Measurements from ENCODE around the gene CPLX3.
A peak's percentile ranks its signal among the peaks of the same experiment; 100 is the strongest.

The CPLX3 gene

DNA sequence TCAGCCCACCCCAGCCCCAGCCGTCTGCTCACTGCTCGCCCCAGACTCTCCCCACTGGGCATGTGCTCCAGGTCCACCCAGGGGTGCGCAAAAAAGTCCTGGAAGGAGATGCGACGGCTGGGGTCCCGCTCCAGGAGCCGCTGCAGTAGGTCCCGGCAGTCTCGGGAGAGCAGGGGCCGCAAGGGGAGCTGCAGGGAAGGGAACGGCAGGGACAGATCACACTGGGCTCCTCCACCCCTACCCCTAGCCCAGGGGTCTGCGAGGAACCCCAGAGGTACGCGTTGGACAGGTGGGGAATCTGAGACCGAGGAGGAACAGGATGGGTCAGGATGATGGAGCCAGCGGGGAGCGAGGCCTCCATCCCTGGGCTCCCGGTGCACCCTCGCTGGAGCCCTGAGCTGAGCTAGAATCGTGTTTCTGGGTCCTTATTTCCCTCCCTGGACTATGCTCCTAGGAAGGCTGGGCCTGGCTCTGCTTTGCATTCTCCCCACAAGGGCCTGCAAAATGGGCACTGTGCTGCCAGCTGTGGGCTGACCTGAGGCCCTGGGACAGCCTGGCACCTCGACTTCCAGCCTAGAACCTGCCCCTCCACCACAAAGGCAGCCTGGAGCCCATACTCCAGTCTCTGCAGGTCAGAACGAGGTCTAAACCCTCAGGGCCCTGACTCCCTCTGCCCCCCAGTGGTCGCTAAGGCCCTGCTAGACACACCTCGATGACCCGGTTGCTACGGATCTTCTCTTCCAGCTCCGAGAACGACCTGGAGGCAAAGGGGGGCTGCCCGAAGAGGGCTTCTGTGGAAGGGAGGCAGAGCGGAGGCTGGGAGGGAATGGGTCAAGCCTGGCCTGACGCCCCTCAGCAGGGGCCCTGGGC lies 13.3 kb downstream of the CPLX3 start:
- TF ChIP-seq, protein P1, sequence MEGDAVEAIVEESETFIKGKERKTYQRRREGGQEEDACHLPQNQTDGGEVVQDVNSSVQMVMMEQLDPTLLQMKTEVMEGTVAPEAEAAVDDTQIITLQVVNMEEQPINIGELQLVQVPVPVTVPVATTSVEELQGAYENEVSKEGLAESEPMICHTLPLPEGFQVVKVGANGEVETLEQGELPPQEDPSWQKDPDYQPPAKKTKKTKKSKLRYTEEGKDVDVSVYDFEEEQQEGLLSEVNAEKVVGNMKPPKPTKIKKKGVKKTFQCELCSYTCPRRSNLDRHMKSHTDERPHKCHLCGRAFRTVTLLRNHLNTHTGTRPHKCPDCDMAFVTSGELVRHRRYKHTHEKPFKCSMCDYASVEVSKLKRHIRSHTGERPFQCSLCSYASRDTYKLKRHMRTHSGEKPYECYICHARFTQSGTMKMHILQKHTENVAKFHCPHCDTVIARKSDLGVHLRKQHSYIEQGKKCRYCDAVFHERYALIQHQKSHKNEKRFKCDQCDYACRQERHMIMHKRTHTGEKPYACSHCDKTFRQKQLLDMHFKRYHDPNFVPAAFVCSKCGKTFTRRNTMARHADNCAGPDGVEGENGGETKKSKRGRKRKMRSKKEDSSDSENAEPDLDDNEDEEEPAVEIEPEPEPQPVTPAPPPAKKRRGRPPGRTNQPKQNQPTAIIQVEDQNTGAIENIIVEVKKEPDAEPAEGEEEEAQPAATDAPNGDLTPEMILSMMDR (IDR thresholded peaks at IDR 0.05; ENCODE audit: low read depth, low read length, missing control alignments) = peak; percentile 19
- no peak for DNase-seq (ENCODE audit: low read depth)
- no peak overlapping the region for H3K4me3 ChIP-seq (ENCODE audit: low read depth, low read length)

DNA sequence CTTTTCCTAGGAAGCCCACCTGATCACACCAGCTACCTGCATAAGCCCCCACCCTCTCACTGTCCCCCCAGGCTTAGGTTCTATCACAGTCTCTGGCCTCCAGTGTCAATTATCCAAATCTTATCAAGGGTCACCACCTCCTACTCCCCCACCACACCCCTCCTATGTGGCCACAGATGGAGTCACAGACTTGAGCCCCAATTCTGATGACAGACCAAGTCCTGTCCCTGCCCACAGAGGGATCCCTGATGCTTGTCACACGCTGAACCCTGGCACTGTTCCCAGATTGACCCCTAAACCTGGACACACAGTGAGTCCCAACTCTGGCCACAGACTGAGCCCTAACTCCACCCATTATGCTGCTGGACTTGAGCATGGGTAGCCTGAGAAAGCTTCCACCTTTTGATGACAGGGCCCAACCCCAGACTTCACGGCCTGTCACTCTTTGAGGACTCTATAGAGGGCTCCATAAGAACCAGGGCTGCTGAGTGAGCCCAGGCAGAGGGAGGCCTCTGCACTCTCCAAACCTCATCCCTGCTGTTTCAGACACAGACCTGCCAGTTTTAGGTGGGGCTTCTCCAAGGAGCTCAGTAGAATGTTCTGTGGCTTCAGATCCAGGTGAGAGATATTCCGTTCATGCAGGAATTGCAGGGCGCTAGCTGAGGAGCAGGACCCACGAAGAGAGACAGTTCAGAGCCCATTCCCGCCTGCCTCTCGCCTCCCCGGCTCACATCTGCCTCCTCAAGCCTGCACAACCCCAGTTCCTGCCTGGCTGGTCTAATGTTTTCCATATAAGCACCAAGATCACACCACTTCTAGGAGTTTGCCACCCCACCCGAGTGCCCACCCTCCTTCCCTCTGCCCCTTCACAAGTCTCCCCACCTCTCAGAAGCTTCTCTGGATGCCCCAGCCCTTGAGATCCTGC lies 14.7 kb downstream of the CPLX3 start:
- H3K4me3 ChIP-seq (ENCODE audit: low read depth, low read length) = no peak overlapping the region
- TF ChIP-seq, protein P1 (IDR thresholded peaks at IDR 0.05; ENCODE audit: low read depth, low read length, missing control alignments) = no peak
- no peak for DNase-seq (ENCODE audit: low read depth)

DNA sequence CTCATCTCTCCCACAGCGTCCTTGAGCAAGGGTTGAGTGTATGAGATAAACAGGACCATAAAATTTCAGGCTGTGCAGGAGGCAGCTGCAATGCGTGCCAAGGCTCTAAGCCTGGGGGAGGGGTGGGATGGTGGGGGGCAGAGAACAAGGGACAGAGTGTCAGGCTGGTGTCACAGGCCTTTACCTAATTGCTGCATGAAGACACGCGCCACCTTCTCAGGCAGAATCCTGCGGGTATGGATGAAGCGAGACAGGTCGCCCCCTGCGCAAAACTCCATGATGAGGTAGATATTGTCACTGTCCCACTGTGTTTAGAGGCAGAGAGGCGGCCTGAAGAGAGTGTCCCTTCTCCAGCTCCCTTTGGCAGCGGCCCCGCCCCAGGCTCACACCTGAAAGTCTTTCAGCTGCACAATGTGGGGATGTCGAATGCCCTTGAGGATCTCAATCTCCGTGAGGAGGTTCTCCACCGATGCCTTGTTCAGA lies 15.5 kb downstream of the CPLX3 start:
- no peak for DNase-seq (ENCODE audit: low read depth)
- peak overlapping the region; percentile 86 for H3K4me3 ChIP-seq (ENCODE audit: low read depth, low read length)
- TF ChIP-seq, protein P1 (IDR thresholded peaks at IDR 0.05; ENCODE audit: low read depth, low read length, missing control alignments) = no peak

DNA sequence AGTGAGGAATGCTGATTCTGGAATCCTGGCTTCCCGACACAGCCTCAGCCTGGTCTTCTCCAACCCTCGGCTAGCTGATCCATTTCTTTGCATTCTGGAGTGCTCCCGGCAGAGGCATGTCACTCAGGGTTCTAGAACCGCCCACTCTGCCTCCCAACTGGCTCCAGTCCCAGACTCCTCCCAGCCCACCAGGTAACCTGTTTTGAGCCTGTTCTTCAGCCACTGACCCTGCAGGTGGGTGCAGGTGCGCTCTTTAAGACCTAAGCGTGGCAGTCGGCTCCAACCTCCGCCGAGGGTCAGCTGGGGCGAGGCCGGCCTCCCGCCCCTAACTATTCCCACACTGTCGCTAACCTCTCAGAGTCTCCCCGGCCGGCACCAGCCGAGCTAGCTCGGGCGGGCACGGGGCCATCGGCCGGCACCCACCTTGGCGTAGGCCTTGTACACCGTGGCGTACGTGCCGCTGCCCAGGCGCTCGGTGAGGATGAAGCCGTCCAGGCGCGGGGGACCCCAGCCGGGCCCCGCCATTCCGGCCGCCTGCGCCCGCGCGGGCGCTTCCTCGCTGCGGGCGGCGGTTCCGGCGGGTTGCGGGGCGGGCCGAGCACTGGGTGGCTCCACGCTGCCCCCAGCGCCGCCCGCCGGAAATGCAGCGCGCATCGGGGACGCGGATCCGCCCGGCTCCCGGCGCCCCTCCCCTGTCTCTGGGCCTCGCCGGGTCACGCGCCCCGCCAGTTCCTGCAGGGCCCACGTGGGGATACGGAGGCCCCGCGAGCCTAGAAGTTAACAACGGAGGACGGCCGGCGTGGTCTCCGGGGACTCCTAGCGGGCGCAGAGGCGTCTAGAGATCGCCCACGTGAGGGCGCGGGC lies 16.4 kb downstream of the CPLX3 start, which contains the start of gene ULK3:
Gene ULK3 (minus strand): TSS at position 576 of the 864 bp plus-strand sequence. CDS start 51 bp downstream, at position 525.
- peak; percentile 48 for DNase-seq (ENCODE audit: low read depth)
- H3K4me3 ChIP-seq (ENCODE audit: low read depth, low read length) = peak within 1 kb of the TSS; percentile 86
- TF ChIP-seq, protein P1 (IDR thresholded peaks at IDR 0.05; ENCODE audit: low read depth, low read length, missing control alignments) = peak; percentile 57

DNA sequence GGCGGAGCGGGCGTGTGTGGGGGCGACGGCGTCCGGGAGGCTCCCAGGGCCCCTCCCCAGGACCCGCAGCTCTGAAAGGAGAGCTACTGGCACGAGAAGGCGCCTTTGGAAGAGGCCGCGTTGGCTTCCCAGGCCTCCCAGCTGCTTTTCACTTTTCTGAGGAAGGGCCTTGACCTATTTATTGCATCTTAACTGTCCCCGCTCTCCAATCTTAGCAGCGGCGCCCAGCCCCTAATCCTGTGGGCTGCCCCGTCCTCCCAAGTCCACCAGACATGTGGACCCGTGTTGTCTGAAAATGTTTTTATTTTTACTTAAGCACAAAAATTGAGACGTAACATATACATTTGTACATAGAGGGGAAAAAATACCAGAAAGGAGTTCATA lies 17.0 kb downstream of the CPLX3 start:
- DNase-seq (ENCODE audit: low read depth) = no peak
- TF ChIP-seq, protein P1 (IDR thresholded peaks at IDR 0.05; ENCODE audit: low read depth, low read length, missing control alignments) = no peak
- peak overlapping the region; percentile 53 for H3K4me3 ChIP-seq (ENCODE audit: low read depth, low read length)

DNA sequence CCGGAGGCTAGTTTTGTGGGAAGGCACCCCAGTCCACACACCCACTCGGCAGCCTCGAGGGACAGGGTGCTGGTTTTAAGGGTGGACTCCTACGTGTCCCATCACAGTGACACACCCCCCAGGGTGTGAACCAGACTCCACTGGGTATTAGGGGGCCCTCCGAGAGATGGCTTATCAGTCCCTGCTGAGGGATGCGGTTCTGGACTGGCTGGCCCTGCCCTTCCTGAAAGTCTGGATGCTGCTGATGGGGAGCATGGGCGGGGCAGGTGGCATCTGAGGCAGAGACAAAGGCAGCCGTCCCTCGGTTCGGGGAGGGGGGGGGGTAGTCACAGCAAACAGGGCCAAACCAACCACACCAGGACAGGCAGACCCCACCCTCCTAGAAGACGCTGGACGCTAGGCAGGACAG lies 17.5 kb downstream of the CPLX3 start:
- TF ChIP-seq, protein P1 (IDR thresholded peaks at IDR 0.05; ENCODE audit: low read depth, low read length, missing control alignments) = no peak
- H3K4me3 ChIP-seq (ENCODE audit: low read depth, low read length) = no peak overlapping the region; the same call in 1 of the 2 replicates
- no peak for DNase-seq (ENCODE audit: low read depth)
